HEK293 (cell line): ENCODE measurements around the gene CAT.

Experiments used
- CTCF ChIA-PET: fragments of 350-600 bp; formaldehyde crosslinking; extraction: SDS; loops from one replicate; lab custom pipeline; 2021; ENCODE audit warnings: antibody characterized with exemption; lab: Yijun Ruan, JAX
- POLR2A ChIA-PET: fragments of 300-600 bp; formaldehyde crosslinking; extraction: SDS; loops from one replicate; lab custom pipeline; 2020; ENCODE audit warnings: antibody characterized with exemption, inconsistent platforms; lab: Yijun Ruan, JAX
- H3K27ac ChIP-seq: fragments of 200-500 bp; sonication (Bioruptor generic); 2 replicates; pipeline ENCODE4 v1.5.1; 2014; ENCODE audit warnings: low read depth, low read length, control low read depth, inconsistent platforms; ENCODE audit errors: extremely low read depth
- H3K36me3 ChIP-seq, 2 experiments: fragments of 200-500 bp in 1 of 2; sonication (Bioruptor generic) in 1 of 2; 1 replicate in 1 of 2; 2 replicates in 1 of 2; pipeline ENCODE4 v1.5.1; 2014 to 2017; ENCODE audit warnings: inconsistent platforms in 2 of 2, low read length in 2 of 2; ENCODE audit not compliant: control insufficient read depth in 2 of 2, insufficient read depth in 1 of 2
- H3K4me1 ChIP-seq: fragments of 200-500 bp; sonication (Bioruptor generic); 2 replicates; pipeline ENCODE4 v1.5.1; 2014; ENCODE audit warnings: mild to moderate bottlenecking, low read length, inconsistent platforms; ENCODE audit not compliant: control insufficient read depth, insufficient read depth
- H3K4me3 ChIP-seq: 2 replicates; pipeline ENCODE4 v1.5.1; 2011; ENCODE audit warnings: low read depth, mild to moderate bottlenecking, control low read depth, low read length, moderate library complexity
- H3K9me3 ChIP-seq: fragments of 200-500 bp; sonication (Bioruptor generic); 2 replicates; pipeline ENCODE4 v1.5.1; 2014; ENCODE audit warnings: low read depth, low read length, inconsistent platforms; ENCODE audit not compliant: control insufficient read depth, insufficient read depth
- BCL11B ChIP-seq: fragments of 450-650 bp; formaldehyde crosslinking; IDR thresholded peaks from 2 replicates; pipeline ENCODE4 v1.5.1; 2016; ENCODE audit warnings: low read depth, missing biosample characterization, missing genetic modification characterization
- MZF1 ChIP-seq: fragments of 450-650 bp; formaldehyde crosslinking; IDR thresholded peaks from 2 replicates; pipeline ENCODE4 v1.5.1; 2017; ENCODE audit warnings: missing biosample characterization, missing genetic modification characterization, borderline replicate concordance
- SETDB1 ChIP-seq: IDR thresholded peaks from one replicate; pipeline ENCODE4 v1.6.1; 2017; ENCODE audit warnings: mild to moderate bottlenecking, low read length, moderate library complexity, mixed read lengths; ENCODE audit not compliant: insufficient read length
- TCF7L2 ChIP-seq: IDR thresholded peaks from 2 replicates; pipeline ENCODE4 v1.6.1; 2011; ENCODE audit warnings: low read depth, mild to moderate bottlenecking, inconsistent platforms, low read length, moderate library complexity, borderline replicate concordance
- ZBTB17 ChIP-seq: fragments of 450-650 bp; formaldehyde crosslinking; IDR thresholded peaks from 2 replicates; pipeline ENCODE4 v1.5.1; 2016; ENCODE audit warnings: missing biosample characterization, missing genetic modification characterization
- ZFP69B ChIP-seq: fragments of 450-650 bp; formaldehyde crosslinking; IDR thresholded peaks from 2 replicates; pipeline ENCODE4 v1.5.1; 2016; ENCODE audit warnings: missing biosample characterization, missing genetic modification characterization
- ZNF175 ChIP-seq: fragments of 450-650 bp; formaldehyde crosslinking; IDR thresholded peaks from 2 replicates; pipeline ENCODE4 v1.5.1; 2016; ENCODE audit warnings: missing biosample characterization, missing genetic modification characterization
- ZNF248 ChIP-seq: fragments of 450-650 bp; formaldehyde crosslinking; IDR thresholded peaks from 2 replicates; pipeline ENCODE4 v1.5.1; 2017; ENCODE audit warnings: missing biosample characterization, missing genetic modification characterization
- ZNF302 ChIP-seq: fragments of 450-650 bp; formaldehyde crosslinking; IDR thresholded peaks from 2 replicates; pipeline ENCODE4 v1.5.1; 2016; ENCODE audit warnings: missing biosample characterization, missing genetic modification characterization, low read depth
- ZNF37A ChIP-seq: fragments of 450-650 bp; IDR thresholded peaks from 2 replicates; pipeline ENCODE4 v1.5.1; 2018; ENCODE audit warnings: missing biosample characterization, missing genetic modification characterization
- ZNF521 ChIP-seq: fragments of 450-650 bp; formaldehyde crosslinking; IDR thresholded peaks from 2 replicates; pipeline ENCODE4 v1.5.1; 2017; ENCODE audit warnings: missing biosample characterization, mild to moderate bottlenecking, missing genetic modification characterization
- ZNF571 ChIP-seq: fragments of 450-650 bp; formaldehyde crosslinking; IDR thresholded peaks from 2 replicates; pipeline ENCODE4 v1.5.0; 2017; ENCODE audit warnings: missing biosample characterization, missing genetic modification characterization
- ZNF664 ChIP-seq: fragments of 450-650 bp; formaldehyde crosslinking; IDR thresholded peaks from 2 replicates; pipeline ENCODE4 v1.5.1; 2016; ENCODE audit warnings: missing biosample characterization, missing genetic modification characterization
- ZNF670 ChIP-seq: fragments of 450-650 bp; formaldehyde crosslinking; IDR thresholded peaks from 2 replicates; pipeline ENCODE4 v1.5.1; 2016; ENCODE audit warnings: missing biosample characterization, missing genetic modification characterization, low read depth
- ZNF837 ChIP-seq: fragments of 450-650 bp; formaldehyde crosslinking; IDR thresholded peaks from 2 replicates; pipeline ENCODE4 v1.5.1; 2016; ENCODE audit warnings: missing biosample characterization, missing genetic modification characterization
- TF ChIP-seq, protein P1 (sequence below): fragments of 450-650 bp; formaldehyde crosslinking; IDR thresholded peaks from 2 replicates; pipeline ENCODE4 v1.5.1; 2016; ENCODE audit warnings: missing biosample characterization, missing genetic modification characterization
- TF ChIP-seq, protein P2 (sequence below): fragments of 450-650 bp; formaldehyde crosslinking; IDR thresholded peaks from 2 replicates; pipeline ENCODE4 v1.5.1; 2016; ENCODE audit warnings: missing biosample characterization, missing genetic modification characterization, low read depth
- TF ChIP-seq, protein P3 (sequence below): fragments of 450-650 bp; formaldehyde crosslinking; IDR thresholded peaks from 2 replicates; pipeline ENCODE4 v1.5.1; 2016; ENCODE audit warnings: missing biosample characterization, missing genetic modification characterization
- TF ChIP-seq, protein P4 (sequence below): fragments of 450-650 bp; formaldehyde crosslinking; IDR thresholded peaks from 2 replicates; pipeline ENCODE4 v1.5.1; 2016; ENCODE audit warnings: missing biosample characterization, missing genetic modification characterization
- TF ChIP-seq, protein P5 (sequence below): fragments of 450-650 bp; formaldehyde crosslinking; IDR thresholded peaks from 2 replicates; pipeline ENCODE4 v1.5.0; 2017; ENCODE audit warnings: missing biosample characterization, missing genetic modification characterization, borderline replicate concordance
- TF ChIP-seq, protein P6 (sequence below): fragments of 450-650 bp; formaldehyde crosslinking; IDR thresholded peaks from 2 replicates; pipeline ENCODE4 v1.5.1; 2017; ENCODE audit warnings: missing biosample characterization, missing genetic modification characterization

Gene CAT

DNA sequence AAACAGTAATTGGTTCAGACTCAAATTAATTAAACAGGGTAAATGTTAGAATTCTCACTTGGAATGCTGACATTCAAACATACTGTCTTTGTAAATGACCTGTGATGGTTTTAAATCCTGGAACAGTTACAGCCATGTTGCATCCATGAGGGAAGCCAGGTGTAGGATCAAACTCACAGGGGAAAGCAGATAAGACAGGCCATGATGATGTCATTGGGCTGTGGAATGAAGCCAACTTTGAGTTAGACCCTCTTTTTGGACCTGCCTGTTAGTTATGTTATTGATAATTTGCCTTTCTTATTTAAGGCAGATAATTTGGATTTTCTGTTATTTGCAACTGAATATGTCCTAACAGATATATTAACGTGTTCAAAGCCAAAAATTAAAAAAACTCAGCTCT is 41.6 kb upstream of the CAT start:
- ChIA-PET CTCF (interaction anchor here (0.6 kb wide), 1 partner anchor 170 kb away, joined by 5 read pairs; no protein-coding TSS in a partner anchor), POLR2A (no interaction called here)
- Histone ChIP-seq H3K27ac (no peak overlapping the region), H3K4me3 (no peak overlapping the region), H3K9me3 (no peaks in the 10 kb centered on the region), H3K4me1 (no peaks in the 10 kb centered on the region), H3K36me3 (no peaks in the 10 kb centered on the region)
- TF ChIP-seq ZBTB17: 0 out of 2 replicates have a peak, but pooled peaks have one; percentile 12
- TF ChIP-seq, protein P1, sequence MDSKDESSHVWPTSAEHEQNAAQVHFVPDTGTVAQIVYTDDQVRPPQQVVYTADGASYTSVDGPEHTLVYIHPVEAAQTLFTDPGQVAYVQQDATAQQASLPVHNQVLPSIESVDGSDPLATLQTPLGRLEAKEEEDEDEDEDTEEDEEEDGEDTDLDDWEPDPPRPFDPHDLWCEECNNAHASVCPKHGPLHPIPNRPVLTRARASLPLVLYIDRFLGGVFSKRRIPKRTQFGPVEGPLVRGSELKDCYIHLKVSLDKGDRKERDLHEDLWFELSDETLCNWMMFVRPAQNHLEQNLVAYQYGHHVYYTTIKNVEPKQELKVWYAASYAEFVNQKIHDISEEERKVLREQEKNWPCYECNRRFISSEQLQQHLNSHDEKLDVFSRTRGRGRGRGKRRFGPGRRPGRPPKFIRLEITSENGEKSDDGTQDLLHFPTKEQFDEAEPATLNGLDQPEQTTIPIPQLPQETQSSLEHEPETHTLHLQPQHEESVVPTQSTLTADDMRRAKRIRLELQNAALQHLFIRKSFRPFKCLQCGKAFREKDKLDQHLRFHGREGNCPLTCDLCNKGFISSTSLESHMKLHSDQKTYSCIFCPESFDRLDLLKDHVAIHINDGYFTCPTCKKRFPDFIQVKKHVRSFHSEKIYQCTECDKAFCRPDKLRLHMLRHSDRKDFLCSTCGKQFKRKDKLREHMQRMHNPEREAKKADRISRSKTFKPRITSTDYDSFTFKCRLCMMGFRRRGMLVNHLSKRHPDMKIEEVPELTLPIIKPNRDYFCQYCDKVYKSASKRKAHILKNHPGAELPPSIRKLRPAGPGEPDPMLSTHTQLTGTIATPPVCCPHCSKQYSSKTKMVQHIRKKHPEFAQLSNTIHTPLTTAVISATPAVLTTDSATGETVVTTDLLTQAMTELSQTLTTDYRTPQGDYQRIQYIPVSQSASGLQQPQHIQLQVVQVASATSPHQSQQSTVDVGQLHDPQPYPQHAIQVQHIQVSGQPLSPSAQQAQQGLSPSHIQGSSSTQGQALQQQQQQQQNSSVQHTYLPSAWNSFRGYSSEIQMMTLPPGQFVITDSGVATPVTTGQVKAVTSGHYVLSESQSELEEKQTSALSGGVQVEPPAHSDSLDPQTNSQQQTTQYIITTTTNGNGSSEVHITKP (tag by site-specific recombination): peak; percentile 73
- no peak for TF ChIP-seq ZNF837 (tag by site-specific recombination)
- TF ChIP-seq, protein P2, sequence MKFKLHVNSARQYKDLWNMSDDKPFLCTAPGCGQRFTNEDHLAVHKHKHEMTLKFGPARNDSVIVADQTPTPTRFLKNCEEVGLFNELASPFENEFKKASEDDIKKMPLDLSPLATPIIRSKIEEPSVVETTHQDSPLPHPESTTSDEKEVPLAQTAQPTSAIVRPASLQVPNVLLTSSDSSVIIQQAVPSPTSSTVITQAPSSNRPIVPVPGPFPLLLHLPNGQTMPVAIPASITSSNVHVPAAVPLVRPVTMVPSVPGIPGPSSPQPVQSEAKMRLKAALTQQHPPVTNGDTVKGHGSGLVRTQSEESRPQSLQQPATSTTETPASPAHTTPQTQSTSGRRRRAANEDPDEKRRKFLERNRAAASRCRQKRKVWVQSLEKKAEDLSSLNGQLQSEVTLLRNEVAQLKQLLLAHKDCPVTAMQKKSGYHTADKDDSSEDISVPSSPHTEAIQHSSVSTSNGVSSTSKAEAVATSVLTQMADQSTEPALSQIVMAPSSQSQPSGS (tag by site-specific recombination): peak; percentile 65
- TF ChIP-seq ZFP69B: no peak
- TF ChIP-seq, protein P3, sequence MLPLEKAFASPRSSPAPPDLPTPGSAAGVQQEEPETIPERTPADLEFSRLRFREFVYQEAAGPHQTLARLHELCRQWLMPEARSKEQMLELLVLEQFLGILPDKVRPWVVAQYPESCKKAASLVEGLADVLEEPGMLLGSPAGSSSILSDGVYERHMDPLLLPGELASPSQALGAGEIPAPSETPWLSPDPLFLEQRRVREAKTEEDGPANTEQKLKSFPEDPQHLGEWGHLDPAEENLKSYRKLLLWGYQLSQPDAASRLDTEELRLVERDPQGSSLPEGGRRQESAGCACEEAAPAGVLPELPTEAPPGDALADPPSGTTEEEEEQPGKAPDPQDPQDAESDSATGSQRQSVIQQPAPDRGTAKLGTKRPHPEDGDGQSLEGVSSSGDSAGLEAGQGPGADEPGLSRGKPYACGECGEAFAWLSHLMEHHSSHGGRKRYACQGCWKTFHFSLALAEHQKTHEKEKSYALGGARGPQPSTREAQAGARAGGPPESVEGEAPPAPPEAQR: no peak
- TF ChIP-seq MZF1 (tag by site-specific recombination): no peak

DNA sequence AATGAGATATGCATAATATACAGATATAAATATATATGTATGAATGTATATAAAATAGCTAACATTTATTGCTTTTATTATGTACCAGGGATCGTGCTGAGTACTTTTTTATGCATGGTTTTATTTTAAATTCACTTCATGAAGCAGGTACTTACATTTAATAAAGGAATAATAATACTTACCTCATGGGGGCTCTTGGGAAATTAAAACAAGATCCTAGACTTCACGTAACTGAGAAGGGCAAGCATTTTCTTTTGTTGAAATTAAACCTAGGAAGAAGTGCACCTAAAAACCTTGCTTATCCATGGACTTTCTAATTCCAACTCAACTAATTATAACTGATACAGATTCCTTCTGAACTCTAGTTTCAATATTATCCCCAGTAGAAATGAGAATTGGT is 40.9 kb upstream of the CAT start:
- no peaks in the 10 kb centered on the region for H3K36me3 ChIP-seq
- TF ChIP-seq ZNF664 (tag by site-specific recombination) (no peak), BCL11B (no peak), SETDB1 (no peak), ZNF571 (no peak)
- TF ChIP-seq, protein P4, sequence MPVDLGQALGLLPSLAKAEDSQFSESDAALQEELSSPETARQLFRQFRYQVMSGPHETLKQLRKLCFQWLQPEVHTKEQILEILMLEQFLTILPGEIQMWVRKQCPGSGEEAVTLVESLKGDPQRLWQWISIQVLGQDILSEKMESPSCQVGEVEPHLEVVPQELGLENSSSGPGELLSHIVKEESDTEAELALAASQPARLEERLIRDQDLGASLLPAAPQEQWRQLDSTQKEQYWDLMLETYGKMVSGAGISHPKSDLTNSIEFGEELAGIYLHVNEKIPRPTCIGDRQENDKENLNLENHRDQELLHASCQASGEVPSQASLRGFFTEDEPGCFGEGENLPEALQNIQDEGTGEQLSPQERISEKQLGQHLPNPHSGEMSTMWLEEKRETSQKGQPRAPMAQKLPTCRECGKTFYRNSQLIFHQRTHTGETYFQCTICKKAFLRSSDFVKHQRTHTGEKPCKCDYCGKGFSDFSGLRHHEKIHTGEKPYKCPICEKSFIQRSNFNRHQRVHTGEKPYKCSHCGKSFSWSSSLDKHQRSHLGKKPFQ (tag by site-specific recombination): no peak
- ChIA-PET CTCF (no interaction called here), POLR2A (no interaction called here)
- H3K9me3 ChIP-seq: no peaks in the 10 kb centered on the region
- no peak overlapping the region for H3K4me3 ChIP-seq
- H3K4me1 ChIP-seq: no peaks in the 10 kb centered on the region
- H3K27ac ChIP-seq: no peak overlapping the region

DNA sequence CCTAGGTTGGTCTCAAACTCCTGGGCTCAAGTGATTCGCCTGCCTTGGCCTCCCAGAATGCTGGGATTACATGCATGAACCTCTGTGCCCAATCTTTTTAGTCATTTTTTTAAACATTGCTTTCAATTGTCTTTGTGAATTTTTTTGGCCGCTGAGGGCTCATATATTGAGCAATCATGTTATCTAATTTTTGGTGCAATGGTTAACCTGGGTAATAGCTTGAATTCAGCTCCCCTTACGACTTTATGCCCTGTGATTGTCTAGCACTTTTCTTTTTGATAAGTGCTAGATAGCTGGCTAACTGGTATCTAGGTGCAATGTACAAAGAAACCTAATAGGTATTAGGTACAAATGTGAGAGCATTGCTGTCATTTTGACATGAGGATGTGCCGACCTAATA is 35.3 kb upstream of the CAT start:
- no peak overlapping the region for H3K4me3 ChIP-seq
- ChIA-PET POLR2A (no interaction called here), CTCF (interaction anchor here (0.6 to 1.9 kb wide), 3 partner anchors 11 to 1009 kb away, joined by 3 to 7 read pairs (median 4); no protein-coding TSS in a partner anchor)
- H3K27ac ChIP-seq: no peak overlapping the region
- H3K36me3 ChIP-seq: no peaks in the 10 kb centered on the region
- no peaks in the 10 kb centered on the region for H3K4me1 ChIP-seq
- H3K9me3 ChIP-seq: no peaks in the 10 kb centered on the region
- no peak for TF ChIP-seq ZNF37A (tag by site-specific recombination)
- TF ChIP-seq, protein P5, sequence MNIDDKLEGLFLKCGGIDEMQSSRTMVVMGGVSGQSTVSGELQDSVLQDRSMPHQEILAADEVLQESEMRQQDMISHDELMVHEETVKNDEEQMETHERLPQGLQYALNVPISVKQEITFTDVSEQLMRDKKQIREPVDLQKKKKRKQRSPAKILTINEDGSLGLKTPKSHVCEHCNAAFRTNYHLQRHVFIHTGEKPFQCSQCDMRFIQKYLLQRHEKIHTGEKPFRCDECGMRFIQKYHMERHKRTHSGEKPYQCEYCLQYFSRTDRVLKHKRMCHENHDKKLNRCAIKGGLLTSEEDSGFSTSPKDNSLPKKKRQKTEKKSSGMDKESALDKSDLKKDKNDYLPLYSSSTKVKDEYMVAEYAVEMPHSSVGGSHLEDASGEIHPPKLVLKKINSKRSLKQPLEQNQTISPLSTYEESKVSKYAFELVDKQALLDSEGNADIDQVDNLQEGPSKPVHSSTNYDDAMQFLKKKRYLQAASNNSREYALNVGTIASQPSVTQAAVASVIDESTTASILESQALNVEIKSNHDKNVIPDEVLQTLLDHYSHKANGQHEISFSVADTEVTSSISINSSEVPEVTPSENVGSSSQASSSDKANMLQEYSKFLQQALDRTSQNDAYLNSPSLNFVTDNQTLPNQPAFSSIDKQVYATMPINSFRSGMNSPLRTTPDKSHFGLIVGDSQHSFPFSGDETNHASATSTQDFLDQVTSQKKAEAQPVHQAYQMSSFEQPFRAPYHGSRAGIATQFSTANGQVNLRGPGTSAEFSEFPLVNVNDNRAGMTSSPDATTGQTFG: no peak
- TF ChIP-seq ZNF175 (tag by site-specific recombination): no peak
- TF ChIP-seq ZNF302: no peak
- TF ChIP-seq, protein P6, sequence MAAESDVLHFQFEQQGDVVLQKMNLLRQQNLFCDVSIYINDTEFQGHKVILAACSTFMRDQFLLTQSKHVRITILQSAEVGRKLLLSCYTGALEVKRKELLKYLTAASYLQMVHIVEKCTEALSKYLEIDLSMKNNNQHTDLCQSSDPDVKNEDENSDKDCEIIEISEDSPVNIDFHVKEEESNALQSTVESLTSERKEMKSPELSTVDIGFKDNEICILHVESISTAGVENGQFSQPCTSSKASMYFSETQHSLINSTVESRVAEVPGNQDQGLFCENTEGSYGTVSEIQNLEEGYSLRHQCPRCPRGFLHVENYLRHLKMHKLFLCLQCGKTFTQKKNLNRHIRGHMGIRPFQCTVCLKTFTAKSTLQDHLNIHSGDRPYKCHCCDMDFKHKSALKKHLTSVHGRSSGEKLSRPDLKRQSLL: no peak
- no peak for TF ChIP-seq TCF7L2
- TF ChIP-seq ZNF248 (tag by site-specific recombination): no peak
- no peak for TF ChIP-seq ZNF670 (tag by site-specific recombination)
- TF ChIP-seq ZNF521: no peak
